HG02973 (cell line): Measurements from ENCODE around the gene TMEM143.
"Not testable (repeated sequence)": the region's sequence is repeated elsewhere in the genome, so short reads cannot be mapped to it uniquely, and the experiment has no call there.

Source experiments
- ATAC-seq: cut with Tn5 transposase; IDR thresholded peaks from one replicate; pipeline ENCODE4 v1.9.1; 2021; ENCODE audit warnings: moderate library complexity; ENCODE audit not compliant: unreplicated experiment

The TMEM143 gene

DNA sequence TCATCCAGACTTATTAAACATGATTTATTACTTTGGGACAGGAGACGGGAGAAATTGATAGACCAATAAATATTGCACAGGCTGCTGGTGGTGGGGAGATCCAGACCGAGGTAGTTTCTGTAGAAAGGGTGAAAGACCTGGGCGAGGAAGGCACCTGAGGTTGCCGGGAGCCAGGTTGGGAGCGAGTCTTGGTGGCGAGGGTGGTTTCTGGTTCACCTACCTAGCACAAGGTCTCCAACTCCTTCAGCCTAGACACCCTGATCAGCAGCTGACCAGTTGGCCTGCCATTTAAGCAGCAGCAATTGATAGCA, 31.4 kb downstream of the TMEM143 start:
- no peak for ATAC-seq

DNA sequence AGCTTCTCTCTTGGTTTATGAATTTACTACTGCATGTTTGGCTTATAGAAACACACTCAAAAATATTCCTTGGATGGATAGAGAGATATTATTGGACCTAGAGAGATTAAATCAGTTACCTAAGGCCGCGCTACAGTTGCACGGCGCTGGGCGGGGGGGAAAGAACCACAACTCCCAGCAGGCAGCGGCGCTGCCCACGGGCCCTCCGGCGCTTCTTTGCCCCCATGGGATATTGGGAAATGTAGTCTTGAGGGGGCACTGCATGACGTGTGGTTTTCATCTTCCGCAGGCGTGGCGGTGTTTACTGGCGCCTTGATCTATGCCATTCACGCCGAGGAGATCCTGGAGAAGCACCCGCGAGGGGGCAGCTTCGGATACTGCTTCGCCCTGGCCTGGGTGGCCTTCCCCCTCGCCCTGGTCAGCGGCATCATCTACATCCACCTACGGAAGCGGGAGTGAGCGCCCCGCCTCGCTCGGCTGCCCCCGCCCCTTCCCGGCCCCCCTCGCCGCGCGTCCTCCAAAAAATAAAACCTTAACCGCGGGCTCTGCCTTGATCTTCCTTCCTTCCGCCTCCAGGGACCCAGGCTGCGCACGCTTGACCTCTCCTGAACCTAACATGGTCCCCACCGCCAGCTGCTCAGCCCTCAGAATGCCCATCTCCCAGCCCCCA, 33.6 kb downstream of the TMEM143 start:
- ATAC-seq: peak; percentile 19

DNA sequence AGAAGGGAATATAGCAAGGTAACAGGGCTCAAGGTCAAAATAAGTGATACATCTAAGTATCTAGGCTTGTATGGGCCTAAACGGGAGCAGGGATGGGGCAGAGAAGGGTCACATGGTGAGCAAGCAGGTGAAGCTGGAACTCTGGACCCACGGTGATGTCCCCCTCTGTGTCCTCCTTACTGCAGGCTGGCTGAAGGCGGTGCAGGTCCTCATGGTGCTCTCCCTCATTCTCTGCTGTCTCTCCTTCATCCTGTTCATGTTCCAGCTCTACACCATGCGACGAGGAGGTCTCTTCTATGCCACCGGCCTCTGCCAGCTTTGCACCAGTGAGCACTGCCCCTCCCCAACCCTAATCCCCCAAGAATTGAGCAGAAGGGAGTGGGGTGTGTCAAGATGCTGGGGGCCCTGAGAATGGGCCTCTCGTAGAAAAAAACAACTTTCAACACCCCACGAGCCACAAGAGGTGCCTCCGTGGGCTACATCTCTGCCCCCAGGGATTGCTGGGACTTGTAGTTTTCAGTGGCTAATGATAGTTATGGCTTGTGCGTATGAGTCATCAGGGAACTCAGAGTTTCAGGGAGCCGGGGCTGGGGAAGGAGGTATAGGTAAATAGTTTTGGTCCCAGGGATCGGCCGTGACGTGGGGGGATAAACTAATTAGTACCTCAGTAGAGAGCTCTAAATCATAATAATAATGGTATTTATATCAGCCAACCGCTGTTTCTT, 34.4 kb downstream of the TMEM143 start:
- ATAC-seq: no peak

DNA sequence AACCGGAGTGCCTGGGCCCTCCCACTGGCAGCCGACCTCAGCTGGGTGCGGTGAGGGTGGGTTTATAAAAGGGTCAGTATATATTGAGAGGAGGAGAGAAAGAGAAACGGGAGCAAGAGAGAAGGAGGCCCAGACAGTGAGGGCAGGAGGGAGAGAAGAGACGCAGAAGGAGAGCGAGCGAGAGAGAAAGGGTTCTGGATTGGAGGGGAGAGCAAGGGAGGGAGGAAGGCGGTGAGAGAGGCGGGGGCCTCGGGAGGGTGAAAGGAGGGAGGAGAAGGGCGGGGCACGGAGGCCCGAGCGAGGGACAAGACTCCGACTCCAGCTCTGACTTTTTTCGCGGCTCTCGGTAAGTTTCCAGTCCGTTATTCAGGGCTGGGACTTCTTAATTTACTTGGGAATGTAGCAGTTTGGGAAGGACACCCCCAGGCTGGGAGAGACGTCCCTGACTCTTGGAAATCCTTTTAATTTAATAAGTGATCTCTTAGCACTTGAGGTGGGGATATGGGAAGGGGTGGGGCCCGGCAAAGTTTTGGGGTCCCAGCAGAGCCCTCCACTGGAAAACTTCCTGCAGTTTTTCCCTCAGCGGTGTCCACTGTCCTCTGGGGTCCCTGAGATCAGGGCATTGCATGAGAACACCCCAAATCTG, 38.4 kb downstream of the TMEM143 start, which contains the start of gene EMP3:
EMP3 (plus strand) TSS at position 288 of the 646 bp plus-strand sequence. CDS start 1,293 bp downstream, outside the sequence.
- ATAC-seq: no peak

DNA sequence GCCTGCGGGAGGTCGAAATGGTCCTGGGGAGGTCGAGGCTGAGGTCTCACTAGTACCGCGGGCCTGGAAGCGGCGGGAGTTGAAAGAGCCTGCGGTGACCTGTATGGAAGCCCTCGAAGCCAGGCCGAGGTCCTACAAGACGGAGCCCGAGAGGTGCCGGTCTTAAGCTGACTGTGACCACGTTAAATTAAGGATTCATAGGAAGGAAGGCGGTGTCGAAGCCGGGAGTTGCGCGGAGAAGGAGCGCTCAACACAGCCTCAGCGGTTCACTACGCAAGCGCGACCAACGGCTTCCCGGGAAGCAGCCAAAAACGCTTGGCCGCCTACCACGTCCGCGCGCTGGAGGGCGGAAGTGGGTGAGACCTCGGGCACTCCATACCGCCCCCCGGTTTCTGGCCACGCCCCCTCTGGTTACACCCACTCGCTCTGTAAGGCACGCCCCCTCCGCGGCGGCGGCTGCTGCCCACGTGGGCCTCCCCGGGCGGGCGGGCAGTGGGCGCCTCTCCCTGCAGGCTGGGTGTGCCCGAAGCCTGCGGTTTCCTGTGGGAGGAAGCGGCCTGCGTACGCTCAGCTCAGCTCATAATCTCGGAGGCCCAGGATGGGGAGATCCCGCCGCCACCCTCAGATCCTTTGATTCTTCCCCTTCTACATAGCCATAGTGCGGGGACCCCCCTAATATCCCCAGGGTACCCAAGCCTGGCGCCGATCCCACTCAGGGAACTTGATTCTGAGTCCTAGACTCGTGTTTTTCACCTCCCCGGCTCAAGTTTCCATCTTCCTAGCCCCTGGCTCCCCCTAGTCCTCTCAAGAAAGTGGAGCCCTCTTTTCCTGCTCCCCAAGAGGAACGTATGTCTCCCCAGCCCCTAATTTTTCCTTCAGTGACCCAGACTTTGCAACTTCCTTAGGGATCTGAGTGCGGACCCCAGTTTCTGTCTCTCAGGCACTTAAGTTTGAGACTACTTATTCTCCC, 41.8 kb downstream of the TMEM143 start:
- ATAC-seq: peak; percentile 56

DNA sequence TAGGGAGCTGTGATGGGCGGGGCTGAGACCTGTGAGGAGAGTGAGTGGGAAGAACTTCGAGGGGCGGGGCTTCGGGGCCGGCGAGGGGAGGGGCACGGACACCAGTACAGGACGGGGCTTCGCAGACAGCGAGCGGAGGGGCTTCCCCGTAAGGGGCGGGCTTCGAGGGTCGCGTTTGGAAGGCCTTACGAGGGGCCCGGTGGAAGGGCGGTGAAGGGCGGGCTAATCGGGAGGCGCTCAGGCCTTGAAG, 42.4 kb downstream of the TMEM143 start:
- peak; percentile 30 for ATAC-seq

DNA sequence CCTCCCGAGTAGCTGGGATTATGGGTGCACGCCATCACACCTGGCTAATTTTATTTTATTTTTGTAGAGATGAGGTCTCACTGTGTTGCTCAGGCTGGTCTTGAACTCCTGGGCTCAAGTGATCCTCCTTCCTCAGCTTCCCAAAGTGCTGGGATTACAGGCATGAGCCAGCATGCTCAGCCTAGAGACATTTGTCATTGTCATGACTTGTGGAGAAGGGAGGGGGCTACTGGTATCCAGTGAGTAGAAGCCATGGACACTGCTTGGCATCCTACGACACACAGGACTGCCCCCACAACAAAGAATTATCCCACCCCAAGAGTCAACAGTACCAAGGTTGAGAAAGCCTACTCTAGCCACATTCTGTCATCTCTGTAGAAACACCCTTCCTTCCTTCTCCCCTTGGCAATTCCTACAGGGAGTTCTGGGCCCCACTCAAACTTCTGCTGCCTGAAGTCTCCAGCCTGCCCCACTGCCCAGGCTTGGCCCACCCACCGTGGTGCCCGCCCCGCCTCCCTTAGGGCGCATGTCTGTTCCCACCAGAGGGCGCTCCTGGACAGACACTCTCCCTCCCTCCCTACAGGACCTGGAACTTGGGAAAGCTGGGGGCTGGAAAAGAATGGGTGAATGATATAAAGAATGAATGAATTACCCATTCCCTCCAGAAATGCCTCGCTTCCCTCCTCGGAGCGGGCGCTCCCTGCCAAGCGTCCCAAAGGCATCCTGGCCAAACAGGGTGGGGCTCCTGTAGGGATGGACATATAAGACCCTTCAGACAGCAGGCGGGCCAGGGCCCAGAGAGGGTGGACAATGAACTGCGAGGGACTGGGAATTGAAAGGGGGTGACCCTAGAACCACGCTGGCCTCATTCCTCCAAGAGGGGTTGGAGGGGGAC, 43.8 kb downstream of the TMEM143 start:
- ATAC-seq: no peak

DNA sequence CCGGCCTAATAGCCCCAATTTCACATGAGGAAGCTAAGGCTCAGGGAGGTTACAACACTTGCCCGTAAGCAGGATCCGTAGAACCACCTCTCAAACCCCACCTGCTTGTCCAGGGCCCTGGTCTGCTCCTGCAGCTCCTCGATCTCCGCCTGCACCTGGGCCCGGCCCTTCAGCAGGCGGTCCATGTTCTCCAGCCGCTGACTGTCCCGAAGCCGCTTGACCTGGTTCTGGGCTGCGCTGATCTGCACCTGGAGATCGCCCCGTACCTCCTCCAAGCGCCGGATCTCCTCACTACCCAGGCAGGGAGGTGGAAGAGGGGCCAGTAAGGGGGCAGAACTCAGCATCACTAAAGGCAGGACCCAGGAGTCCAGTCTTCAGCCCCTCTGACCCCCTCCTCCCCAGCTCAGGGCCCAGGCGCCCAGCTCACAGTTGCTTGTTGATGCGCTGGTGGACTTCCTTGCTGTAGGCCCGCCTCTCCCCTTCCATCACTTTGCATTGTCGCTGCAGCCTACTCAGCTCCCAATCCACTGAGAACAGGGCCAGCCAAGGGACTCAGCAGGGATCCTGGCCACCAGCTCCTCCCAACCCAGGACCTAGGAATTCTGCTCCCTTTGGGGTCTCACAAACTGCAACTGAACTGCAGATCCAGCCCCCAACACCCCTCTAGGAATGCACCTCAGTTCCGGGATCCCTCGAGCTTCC, 45.3 kb downstream of the TMEM143 start:
- no peak for ATAC-seq

DNA sequence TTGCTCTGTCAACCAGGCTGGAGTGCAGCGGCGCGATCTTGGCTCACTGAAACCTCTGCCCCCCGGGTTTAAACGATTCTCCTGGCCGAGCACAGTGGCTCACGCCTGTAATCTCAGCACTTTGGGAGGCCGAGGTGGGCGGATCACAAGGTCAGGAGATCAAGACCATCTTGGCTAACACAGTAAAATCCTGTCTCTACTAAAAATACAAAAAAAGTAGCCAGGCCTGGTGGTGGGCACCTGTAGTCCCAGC, 46.1 kb downstream of the TMEM143 start:
- ATAC-seq: not testable (repeated sequence)

DNA sequence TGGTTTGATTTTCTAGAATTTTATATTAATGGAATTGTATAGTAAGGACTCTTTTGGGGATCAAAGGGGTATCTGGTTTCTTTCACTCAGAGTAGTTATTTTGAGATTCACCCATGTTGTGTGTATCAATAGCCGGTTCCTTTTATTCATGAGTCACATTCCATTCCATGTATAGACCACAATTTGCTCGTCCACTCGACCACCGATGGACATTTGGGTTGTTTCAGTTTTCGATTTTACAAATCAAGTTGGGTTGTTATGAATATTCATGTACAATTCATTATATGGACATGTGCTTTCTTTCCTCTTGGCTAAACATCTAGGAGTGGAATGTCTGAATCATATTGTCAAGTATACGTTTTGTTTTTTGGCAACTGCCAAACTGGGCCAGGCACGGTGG, 48.0 kb downstream of the TMEM143 start:
- ATAC-seq: no peak

DNA sequence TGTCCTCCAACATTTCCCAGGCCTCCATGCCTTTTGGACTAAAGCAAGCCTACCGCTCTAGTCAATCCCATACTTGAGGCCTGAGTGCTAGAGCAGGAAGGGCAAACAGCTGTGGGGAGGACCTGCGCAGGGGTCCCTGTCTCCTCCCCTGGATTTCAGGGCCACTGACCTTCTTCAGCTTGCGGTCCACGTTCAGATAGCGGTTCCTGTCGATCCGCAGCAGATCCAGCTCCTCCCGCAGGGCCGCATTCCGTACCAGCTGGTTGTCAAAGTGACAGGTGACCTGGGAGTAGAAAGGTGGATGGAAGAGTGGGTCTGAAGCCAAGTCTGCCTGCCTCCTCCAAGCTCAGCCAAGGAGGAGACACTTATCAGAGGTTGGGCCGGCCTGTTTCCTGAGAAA, 52.4 kb downstream of the TMEM143 start:
- no peak for ATAC-seq

DNA sequence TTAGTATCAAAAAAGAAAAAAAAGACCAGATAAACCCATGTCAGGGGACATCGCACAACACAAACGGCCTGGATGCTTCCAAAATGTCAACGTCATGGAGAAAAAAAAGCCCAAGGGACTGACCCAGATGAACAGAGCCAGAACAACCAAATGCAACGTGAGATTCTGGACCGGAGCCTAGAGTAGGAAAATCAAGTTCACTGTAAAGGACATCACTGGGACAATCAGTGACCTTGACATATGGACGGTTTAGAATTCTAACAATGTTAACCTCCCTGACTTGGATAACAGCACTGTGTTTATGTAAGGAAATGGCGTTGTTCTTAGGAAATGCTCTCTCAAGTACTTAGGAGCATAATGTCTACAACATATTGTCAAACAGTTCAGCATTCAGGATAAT, 53.5 kb downstream of the TMEM143 start:
- no peak for ATAC-seq

DNA sequence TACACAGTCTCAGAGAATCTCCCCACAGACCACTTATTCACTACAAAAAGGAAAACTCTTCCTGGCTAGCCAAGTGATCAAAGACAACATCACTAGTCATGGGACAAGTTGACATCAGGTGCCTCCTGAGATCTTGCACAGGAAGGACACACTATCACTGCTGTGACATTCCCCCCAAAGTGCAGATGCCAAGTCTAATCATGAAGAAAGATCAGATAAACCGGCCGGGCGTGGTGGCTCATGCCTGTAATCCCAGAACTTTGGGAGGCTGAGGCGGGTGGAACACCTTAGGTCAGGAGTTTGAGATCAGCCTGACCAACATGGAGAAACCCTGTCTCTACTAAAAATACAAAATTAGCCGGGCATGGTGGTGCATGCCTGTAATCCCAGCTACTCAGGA, 54.0 kb downstream of the TMEM143 start:
- not testable (repeated sequence) for ATAC-seq

DNA sequence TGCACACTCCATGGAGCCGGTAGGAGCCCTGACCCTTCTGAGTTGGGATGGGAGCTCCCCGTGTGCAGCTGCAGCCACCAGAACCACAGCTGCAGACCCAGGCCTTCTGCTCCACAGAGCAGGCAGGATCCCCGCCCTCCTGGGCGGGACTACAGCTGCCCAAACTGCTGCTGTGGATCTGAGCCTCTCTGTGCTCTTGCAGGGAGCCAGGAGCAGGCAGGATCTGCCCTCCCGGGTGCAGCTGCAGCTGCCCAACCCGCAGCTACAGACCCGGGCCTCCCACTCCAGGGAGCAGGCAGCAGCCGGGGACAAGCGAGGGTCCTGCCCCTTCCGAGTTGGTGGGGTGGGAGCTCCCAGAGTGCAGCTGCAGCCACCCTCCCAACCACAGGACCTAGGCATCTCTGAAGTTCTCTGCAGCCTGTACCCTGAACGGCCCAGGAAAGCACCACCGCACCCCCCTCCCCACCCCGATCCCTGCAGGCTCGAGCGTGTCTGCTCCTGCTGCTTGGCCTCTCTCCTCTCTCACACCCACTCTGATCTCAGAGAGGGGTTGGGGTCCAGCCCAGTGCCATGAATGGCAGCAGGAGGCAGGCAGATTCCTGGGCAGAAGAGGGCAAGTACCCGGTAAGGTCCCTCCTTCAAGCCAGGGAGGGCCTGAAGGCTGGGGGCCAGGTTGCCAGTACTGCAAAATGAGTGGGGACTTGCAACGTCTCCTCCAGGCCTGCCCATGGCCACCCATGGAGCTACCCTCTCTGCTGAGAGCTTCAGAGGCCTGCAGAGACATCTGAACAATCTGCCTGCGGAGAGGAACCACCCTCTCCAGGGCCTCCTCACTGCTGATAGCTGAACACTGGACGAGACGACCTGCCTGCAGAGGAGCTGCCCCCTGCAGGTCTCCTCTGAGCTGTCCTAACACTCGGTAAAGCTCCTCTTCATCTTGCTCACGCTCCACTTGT, 54.8 kb downstream of the TMEM143 start:
- ATAC-seq: no peak

DNA sequence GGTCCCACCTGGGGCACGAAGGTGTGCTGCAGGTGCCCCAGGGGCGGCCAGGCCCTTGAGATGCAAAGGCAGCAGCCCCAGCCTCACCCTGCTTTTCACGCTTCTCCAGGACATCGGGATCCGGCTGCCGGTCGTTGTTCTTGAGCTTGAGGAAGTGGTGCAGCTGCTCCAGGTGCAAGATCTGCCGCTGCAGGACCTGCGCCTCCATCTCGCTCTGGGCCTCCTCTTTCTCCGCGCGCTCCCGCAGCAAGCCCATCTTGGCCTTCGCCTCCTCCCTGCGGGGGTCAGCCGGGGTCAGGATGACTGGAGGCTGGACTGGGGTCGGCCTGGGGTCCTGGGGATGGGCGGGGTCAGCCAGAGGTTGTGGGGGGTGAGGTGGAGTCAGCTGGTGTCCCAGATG, 59.9 kb downstream of the TMEM143 start:
- no peak for ATAC-seq

DNA sequence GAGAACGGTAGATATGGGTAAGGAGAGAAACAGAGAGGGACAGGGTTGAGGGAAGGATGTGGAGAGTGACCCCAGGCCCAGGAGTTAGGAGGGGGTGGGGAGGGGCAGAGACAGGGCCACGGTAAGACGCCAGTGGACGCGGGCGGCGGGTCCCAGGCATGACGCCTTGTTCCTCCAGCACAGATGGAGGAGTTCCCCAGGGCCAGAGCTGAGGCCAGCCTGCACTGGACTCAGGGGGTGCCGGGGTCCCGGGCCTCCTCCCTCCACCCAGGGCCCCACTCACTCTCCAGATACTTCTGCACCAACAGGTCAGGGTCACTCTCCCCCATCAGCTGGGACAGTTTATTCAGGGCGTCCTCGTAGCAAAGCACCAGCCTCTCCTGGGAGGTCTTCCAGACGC, 60.4 kb downstream of the TMEM143 start:
- no peak for ATAC-seq

DNA sequence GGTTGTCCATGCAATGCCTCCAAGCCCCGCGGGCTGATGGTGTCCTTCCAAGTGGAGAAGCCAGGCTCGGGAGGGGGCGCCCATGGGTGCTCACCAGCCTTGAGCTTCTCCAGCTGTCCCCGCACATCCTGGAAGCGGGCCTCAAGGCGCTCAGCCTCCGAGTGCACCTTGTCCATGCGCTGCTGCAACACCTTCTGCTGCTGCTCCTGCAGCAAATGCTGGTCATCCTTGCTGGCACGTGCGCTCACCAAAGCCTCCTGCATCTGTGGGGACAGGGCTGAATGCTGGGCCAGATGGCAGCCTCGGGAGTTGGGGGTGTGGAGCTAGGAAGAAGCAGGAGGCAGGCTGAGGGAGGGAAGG, 61.2 kb downstream of the TMEM143 start:
- ATAC-seq: no peak

DNA sequence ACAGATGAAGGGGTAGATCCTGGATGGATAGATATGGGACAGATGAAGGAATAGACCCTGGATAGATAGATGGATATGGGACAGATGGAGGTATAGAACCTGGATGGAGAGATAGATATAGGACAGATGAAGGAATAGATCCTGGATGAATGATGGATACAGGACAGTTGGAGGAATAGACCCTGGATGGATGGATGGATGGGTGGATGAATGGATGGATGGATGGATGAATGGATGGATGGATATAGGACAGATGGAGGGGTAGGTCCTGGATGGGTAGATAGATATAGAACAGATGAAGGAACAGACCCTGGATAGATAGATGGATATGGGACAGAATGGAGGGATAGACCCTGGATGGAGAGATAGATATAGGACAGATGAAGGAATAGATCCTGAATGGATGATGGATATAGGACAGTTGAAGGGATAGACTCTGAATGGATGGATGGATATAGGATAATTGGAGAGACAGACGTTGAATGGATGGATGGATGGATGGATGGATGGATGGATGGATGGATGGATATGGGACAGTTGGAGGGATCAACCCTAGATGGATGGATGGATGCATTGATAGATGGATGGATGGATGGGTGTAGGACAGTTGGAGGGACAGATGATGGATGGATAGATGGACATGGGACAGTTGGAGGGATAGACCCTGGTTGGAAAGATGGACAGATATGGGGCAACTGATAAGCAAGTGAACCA, 61.7 kb downstream of the TMEM143 start:
- no peak for ATAC-seq
